CD4-positive, alpha-beta T cell treated with Interleukin-2 at 100 ng/mL for 4 hours (primary cell): ENCODE results near the gene CSGALNACT2.

Source experiments
- DNase-seq: peaks from one replicate; pipeline ENCODE4 v3.0.0-alpha.2; 2020; ENCODE audit warnings: low spot score

The CSGALNACT2 gene

DNA sequence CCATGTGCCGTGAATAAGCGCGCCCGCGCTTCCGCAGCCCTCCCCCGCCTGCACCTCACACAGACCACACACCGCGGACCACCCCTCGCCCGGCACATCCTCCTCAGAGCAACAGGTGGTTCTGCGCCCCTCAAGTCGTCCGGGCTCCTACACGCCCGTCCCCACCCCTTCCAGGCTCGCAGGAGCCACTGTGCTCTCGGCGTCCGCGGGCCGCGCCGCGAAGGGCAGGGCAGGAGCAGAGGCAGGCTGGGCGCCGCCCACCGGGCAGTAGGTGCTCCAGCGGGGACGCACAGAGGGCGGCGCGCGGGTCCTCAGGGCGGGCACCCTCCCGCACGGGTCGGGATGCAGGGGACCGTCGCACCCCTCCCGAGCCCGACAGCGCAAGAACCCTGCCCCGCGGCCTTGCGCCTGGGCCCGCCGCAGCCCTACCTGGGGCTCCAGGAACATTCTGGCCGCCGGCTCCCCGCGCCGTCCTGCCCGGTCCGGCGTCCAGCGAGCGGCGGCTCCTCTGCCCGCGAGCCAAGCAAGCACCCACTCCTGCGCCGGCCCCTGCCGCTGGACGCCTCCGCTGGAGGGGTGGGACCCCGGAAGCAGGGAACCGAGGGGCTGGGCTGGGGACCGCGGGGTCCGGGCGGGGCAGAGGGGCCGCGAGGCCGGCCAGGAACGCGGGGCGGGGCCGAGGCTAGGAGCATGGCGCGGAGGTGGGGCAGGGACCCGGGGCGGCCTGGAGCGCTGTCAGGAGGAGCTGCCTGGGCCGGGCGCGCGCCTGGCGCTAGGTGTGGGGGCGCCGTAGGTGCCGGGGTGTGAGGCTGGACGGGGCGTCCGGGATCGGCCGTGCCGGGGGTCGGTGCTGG lies 91.2 kb downstream of the CSGALNACT2 start:
- peak; percentile 43 for DNase-seq

DNA sequence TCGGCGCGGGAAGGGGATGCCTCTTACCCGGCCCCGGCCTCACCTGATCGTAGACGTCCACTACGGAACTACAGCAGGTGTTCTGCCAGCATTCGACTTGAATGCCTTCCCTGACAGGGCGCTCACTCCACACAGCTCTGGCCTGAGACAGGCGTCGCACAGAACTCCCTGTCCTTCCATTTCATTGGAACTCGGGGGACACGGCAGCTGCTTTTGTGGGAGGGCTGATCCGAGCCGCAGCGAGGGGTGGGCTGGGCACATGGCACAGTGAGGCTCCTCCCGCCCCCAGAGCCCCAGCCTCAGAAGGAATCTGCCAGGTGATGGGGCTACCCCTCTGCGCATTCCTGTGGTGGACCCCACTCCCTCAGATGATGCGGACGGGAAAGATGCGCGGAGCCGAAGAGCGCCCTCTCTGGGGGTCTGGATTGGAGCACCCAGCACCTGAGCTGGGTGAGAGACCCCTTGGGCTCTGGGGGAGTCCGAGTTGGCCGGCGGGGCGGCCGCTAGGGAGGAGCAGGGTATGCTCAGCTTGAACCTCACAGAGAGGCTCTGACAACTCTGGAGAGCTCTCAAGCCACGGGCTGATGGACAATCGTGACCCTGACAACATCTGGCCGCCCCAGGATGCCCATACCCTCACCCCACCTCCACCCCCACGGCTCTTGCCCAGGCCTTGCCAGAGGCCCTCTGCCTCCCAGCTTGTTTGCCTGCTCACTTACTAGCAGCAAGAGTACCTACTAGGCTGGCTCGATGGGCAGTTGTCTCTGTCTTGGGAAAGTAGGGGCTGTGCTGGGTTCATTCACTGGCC lies 92.1 kb downstream of the CSGALNACT2 start:
- no peak for DNase-seq

- no peak for DNase-seq
Observed at GRCh38 chr10:43230909-43231522, 92.8 kb downstream of the CSGALNACT2 start.

DNA sequence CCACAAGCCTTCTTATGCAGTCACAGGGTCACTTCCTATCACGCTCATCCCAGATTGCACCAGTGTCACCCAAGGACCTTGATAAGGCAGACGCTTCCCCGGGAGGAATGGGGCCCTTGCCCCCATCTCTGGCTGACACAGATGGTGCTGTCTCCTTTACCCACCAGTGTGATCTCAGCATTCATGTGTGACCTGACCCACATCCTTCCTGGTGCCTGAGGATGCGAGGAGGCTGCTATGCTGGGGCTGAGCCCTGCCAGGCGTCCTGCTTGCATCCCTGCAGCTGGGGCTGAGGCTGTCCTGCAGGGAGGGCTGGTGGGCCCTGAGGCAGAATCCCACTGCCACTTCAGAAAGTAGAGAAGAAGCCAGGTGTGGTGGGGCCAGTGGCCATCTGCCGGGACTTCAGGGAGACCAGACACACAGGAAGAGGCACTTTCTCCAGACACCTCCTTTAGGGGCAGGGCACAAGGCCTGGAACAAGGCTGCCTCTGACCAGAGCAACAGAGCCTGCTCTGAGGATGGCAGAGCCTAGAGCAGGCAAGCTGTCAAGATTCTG lies 93.4 kb downstream of the CSGALNACT2 start:
- DNase-seq = peak; percentile 48

DNA sequence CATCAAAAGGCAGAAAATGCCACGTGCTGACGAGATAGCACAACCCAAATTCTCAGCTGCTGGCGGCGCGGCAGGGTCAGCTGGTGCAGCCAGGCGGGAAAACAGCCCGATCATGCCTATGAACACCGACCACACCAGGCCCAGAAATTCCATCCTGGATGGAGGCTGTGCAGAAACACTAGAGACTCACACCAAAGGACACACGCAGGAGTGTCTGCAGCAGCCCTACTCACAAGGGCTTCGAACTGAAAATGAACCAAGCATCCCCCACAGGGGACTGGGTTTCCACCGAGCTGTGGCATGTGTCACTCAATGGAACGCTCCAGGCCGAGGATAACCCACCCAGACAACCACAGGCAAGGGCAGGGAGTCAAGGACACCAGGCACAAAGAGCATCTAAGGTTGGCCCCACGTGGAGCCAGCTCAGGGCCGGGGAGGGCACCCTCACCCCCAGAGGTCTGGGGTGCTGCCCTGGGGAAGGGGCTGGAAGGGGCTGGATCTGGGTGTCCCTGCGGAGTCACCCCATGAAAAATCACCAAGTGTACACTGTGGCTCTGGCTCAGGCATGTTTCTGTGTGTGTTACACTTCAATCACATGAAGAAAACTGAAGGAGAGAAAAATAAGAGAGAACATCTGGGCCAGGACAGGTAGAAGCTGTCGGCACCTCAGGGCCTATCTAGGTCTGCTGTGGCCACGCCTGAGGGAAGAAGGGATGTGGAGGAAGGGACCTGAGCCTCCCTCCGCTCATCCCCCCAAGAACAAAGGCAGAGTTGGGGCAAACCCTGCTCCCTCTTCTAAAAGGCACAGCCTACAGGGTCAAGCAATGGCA lies 95.6 kb downstream of the CSGALNACT2 start:
- no peak for DNase-seq

DNA sequence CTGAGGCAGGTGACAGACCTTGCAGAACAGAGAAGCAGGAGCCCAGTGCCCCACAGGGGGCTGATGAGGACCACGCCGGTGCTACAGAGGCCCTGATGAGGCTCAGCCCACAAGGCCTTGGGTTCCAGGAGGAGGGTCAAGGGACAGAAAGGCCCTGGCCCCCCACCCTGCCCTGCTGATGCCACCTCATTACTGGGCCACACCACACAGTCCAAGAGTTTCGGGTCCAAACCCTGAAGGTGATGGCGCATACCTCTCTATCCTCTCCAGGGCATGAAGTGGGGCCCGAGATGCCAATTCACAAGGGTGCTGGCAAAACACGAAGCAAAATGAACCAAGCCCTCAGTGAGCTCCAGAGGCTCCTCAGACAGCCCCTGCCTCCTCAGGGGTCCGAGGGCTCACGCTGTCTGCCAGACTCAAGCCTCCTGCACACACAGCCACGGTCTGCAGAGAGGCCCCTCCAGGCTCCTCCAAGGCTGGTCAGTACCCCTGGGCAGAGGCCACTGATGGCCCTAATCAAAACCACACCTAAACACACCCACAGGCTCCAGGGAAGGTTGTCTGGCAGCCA lies 96.3 kb downstream of the CSGALNACT2 start:
- no peak for DNase-seq
